ENCODE results near the gene CA12. TPM values are rescaled to one million over a fixed set of nuclear protein-coding genes. Genes with fewer than 3 reads are reported as not detected.

Gene CA12
- total RNA-seq, 2 donors from 2014 or later = 1.2 to 2.1 TPM

DNA sequence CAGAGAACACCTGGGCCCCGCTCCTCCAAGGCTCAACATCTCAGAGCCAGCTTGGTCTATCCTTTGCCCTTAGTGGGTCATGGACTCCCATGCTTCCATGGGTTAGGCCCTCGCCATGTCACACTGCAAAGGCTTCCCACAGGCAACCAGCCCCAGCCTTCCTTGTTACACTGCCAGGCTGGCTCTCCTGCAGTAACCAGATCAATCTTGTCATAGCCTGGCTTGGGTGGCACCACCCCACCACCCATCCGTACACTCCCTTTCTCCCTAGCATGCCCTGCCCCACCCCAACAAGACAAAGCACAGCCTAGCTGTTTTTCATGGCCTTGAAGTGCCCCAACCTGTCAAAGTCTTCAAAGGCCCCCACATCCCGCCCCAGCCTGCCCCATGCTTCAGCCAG is 30.5 kb downstream of the CA12 start:
- TF ChIP-seq, protein P1, sequence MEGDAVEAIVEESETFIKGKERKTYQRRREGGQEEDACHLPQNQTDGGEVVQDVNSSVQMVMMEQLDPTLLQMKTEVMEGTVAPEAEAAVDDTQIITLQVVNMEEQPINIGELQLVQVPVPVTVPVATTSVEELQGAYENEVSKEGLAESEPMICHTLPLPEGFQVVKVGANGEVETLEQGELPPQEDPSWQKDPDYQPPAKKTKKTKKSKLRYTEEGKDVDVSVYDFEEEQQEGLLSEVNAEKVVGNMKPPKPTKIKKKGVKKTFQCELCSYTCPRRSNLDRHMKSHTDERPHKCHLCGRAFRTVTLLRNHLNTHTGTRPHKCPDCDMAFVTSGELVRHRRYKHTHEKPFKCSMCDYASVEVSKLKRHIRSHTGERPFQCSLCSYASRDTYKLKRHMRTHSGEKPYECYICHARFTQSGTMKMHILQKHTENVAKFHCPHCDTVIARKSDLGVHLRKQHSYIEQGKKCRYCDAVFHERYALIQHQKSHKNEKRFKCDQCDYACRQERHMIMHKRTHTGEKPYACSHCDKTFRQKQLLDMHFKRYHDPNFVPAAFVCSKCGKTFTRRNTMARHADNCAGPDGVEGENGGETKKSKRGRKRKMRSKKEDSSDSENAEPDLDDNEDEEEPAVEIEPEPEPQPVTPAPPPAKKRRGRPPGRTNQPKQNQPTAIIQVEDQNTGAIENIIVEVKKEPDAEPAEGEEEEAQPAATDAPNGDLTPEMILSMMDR (conservative IDR thresholded peaks at IDR 0.05) = no peak
- Histone ChIP-seq H3K27ac (ENCODE audit: low read depth, low read length) (no peak overlapping the region), H3K4me1 (ENCODE audit: control insufficient read depth, insufficient read depth, low read length) (peaks cover 4% of the 10 kb centered on the region), H3K27me3 (ENCODE audit: control insufficient read depth, insufficient read depth, low read length, poor library complexity, severe bottlenecking) (no peaks in the 10 kb centered on the region), H3K4me3 (ENCODE audit: low read length) (no peak overlapping the region), H3K9ac (ENCODE audit: extremely low read depth, low read length, poor library complexity, severe bottlenecking) (no peak overlapping the region), H3K9me3 (ENCODE audit: control insufficient read depth, low read length) (no peaks in the 10 kb centered on the region), H3K36me3 (ENCODE audit: control insufficient read depth, insufficient read depth, low read length) (no peaks in the 10 kb centered on the region)
- Mint-ChIP-seq H3K4me3 (no peak overlapping the region), H3K4me1 (peaks cover 13% of the 10 kb centered on the region), H3K27ac (no peak overlapping the region), H3K36me3 (ENCODE audit: low read depth) (no peaks in the 10 kb centered on the region), H3K27me3 (ENCODE audit: insufficient read depth) (peaks cover 18% of the 10 kb centered on the region), H3K9me3 (no peaks in the 10 kb centered on the region)
- no peak for DNase-seq
- WGBS, 2 experiments (ENCODE audit: insufficient coverage in 1 of 2, insufficient read length in 1 of 2) = 83 to 94% methylated on average over 2 to 4 of the region's 4 CpGs

- H3K27ac ChIP-seq (ENCODE audit: low read depth, low read length) = no peak overlapping the region
- DNase-seq = no peak
- 86 to 92% methylated on average over 5 of the region's 5 CpGs for WGBS, 2 experiments (ENCODE audit: insufficient coverage in 1 of 2, insufficient read length in 1 of 2)
- no peaks in the 10 kb centered on the region for H3K36me3 ChIP-seq (ENCODE audit: control insufficient read depth, insufficient read depth, low read length)
- no peaks in the 10 kb centered on the region for H3K9me3 ChIP-seq (ENCODE audit: control insufficient read depth, low read length)
- Mint-ChIP-seq H3K9me3 (no peaks in the 10 kb centered on the region), H3K27me3 (ENCODE audit: insufficient read depth) (peaks cover 19% of the 10 kb centered on the region), H3K4me3 (no peak overlapping the region), H3K36me3 (ENCODE audit: low read depth) (no peaks in the 10 kb centered on the region), H3K4me1 (peaks cover 13% of the 10 kb centered on the region), H3K27ac (no peak overlapping the region)
- TF ChIP-seq, protein P1 (conservative IDR thresholded peaks at IDR 0.05) = no peak
- H3K27me3 ChIP-seq (ENCODE audit: control insufficient read depth, insufficient read depth, low read length, poor library complexity, severe bottlenecking) = no peaks in the 10 kb centered on the region
- no peak overlapping the region for H3K4me3 ChIP-seq (ENCODE audit: low read length)
- H3K9ac ChIP-seq (ENCODE audit: extremely low read depth, low read length, poor library complexity, severe bottlenecking) = no peak overlapping the region
- H3K4me1 ChIP-seq (ENCODE audit: control insufficient read depth, insufficient read depth, low read length) = peaks cover 4% of the 10 kb centered on the region
Measured at GRCh38 chr15:63350178-63350621, 31.4 kb downstream of the CA12 start.

GRCh38 chr15:63349621-63350020 is 32.0 kb downstream of the CA12 start:
- H3K4me3 Mint-ChIP-seq = no peak overlapping the region
- H3K9me3 Mint-ChIP-seq = no peaks in the 10 kb centered on the region
- no peak overlapping the region for H3K27ac ChIP-seq (ENCODE audit: low read depth, low read length)
- H3K27me3 ChIP-seq (ENCODE audit: control insufficient read depth, insufficient read depth, low read length, poor library complexity, severe bottlenecking) = no peaks in the 10 kb centered on the region
- no peak overlapping the region for H3K9ac ChIP-seq (ENCODE audit: extremely low read depth, low read length, poor library complexity, severe bottlenecking)
- no peak overlapping the region for H3K27ac Mint-ChIP-seq
- 91 to 96% methylated on average over 4 to 5 of the region's 5 CpGs for WGBS, 2 experiments (ENCODE audit: insufficient coverage in 1 of 2, insufficient read length in 1 of 2)
- H3K4me1 Mint-ChIP-seq = peaks cover 13% of the 10 kb centered on the region
- DNase-seq = no peak
- TF ChIP-seq, protein P1 (conservative IDR thresholded peaks at IDR 0.05) = no peak
- no peaks in the 10 kb centered on the region for H3K36me3 ChIP-seq (ENCODE audit: control insufficient read depth, insufficient read depth, low read length)
- no peaks in the 10 kb centered on the region for H3K9me3 ChIP-seq (ENCODE audit: control insufficient read depth, low read length)
- peaks cover 4% of the 10 kb centered on the region for H3K4me1 ChIP-seq (ENCODE audit: control insufficient read depth, insufficient read depth, low read length)
- no peaks in the 10 kb centered on the region for H3K36me3 Mint-ChIP-seq (ENCODE audit: low read depth)
- H3K4me3 ChIP-seq (ENCODE audit: low read length) = no peak overlapping the region
- peaks cover 23% of the 10 kb centered on the region for H3K27me3 Mint-ChIP-seq (ENCODE audit: insufficient read depth)

Data from endodermal cell (in vitro differentiated cells).